Liver (tissue), 3 donors: ENCODE data around the gene FOXK2.

ENCODE experiments used
- RAD21 ChIP-seq, 2 donors: IDR thresholded peaks; 2 replicates each; pipeline ENCODE4 v1.6.1; 2016; ENCODE audit warnings: antibody characterized with exemption in 2 of 2, mild to moderate bottlenecking in 2 of 2
- TF ChIP-seq, protein P1 (sequence below): fragments of 150-350 bp; IDR thresholded peaks from 2 replicates; pipeline ENCODE4 v1.5.1; 2017; ENCODE audit warnings: improper control_type of control experiment, low read depth, low read length; ENCODE audit not compliant: missing input control
- donor health status: healthy.
- donor health status: healthy.

DNA sequence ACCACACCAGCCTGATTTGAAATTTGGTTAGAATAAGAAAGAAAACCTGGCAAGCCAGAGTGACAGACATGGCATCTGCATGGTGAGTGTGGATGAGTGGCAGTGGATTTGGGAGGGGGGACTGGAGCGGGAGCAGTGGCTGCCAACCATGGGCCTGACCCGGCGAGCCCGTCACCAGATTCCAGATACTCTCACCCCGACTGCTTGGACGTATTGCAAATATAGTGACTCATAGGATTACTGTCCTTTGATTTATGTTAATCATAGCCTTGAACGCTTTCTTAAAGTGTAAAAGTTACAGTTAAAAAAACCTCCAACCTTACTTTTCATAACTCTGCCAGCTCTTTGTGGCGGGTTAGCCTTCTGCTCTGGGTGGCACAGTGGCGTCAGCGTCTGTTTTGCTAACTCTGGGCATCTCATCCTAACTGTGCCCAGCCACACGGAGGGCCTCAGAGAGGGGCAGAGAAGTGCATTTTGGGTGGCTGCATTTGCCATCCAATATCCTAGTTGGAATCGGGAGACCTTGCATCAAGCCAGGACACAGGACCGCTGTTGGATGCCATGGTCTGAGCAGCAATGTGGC is 26.8 kb upstream of the FOXK2 start:
- TF ChIP-seq RAD21 (IDR thresholded peaks at IDR 0.05): no peak
- TF ChIP-seq, protein P1, sequence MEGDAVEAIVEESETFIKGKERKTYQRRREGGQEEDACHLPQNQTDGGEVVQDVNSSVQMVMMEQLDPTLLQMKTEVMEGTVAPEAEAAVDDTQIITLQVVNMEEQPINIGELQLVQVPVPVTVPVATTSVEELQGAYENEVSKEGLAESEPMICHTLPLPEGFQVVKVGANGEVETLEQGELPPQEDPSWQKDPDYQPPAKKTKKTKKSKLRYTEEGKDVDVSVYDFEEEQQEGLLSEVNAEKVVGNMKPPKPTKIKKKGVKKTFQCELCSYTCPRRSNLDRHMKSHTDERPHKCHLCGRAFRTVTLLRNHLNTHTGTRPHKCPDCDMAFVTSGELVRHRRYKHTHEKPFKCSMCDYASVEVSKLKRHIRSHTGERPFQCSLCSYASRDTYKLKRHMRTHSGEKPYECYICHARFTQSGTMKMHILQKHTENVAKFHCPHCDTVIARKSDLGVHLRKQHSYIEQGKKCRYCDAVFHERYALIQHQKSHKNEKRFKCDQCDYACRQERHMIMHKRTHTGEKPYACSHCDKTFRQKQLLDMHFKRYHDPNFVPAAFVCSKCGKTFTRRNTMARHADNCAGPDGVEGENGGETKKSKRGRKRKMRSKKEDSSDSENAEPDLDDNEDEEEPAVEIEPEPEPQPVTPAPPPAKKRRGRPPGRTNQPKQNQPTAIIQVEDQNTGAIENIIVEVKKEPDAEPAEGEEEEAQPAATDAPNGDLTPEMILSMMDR: no peak
